ENCODE data around the gene EIF4EBP2. TPM values are rescaled to one million over a fixed set of nuclear protein-coding genes. Genes with fewer than 3 reads are reported as not detected.

Gene EIF4EBP2
- total RNA-seq, 1 donor from 2014 or later = 38.7 TPM

DNA sequence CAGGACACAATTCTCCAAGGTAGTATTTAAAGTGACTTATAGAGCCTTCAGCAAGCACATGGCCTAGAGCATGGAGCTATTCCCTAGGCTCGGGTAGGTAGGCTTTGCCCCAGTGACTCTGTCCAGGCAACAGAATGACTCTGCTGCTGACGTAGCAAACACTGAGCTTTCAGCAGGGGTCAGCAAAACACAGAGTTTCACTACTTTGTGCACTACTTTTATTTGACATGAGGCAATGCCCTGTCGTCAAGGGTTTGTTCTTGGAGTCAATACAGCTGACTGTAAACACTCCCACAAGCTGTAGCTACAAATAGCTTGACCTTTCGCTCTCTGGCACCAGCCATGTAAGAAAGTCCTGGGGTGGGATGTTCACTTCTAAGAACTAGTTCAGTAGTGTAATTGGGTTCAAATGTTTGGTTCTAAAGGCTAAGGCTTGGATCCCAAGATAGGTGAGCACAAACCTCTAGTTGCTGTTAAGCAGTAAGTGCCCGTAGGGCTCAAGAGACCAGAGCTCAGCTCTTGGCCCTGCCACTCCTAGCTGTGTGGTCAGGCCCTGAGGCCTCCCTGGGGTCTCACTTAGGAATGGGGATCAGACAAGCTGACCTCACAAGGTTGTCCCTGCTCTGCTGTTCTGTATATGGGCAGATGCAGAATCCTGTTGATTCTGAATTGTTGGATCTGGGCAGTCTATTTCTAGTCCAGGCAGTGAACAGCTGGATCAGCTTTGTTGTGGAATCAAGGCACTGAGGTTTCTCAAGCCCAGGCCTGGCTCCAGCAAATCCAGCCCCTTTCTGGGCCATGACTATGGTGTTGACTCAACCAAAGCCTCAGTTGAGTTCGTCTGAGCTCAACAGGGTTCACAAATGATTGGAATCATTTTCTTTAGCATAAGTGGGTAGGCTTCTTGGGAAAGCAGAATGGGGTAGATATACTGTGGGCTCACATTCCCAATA is 26.8 kb downstream of the EIF4EBP2 start:
- DNase-seq (ENCODE audit: extremely low read depth, low read depth, low spot score) = no peak

DNA sequence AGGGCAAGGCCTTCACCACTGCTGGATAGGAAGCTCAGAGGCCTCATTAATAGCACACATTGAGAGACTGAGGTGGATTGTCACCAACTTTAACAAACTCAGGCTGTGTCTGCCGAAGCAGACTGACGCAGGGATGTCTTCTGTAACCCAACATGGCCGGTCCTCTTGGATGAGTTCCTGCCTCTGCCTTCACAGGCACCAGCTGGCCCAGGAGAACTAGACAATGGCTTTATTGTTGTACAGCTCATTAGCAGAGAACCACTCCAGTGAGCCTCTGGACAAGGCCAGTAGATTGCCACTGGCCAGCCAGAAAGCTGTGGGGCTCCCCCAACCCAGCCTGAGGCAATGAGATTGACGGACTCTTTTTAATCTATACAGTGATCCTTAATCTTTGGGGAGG is 28.2 kb downstream of the EIF4EBP2 start:
- DNase-seq (ENCODE audit: extremely low read depth, low read depth, low spot score) = no peak

DNA sequence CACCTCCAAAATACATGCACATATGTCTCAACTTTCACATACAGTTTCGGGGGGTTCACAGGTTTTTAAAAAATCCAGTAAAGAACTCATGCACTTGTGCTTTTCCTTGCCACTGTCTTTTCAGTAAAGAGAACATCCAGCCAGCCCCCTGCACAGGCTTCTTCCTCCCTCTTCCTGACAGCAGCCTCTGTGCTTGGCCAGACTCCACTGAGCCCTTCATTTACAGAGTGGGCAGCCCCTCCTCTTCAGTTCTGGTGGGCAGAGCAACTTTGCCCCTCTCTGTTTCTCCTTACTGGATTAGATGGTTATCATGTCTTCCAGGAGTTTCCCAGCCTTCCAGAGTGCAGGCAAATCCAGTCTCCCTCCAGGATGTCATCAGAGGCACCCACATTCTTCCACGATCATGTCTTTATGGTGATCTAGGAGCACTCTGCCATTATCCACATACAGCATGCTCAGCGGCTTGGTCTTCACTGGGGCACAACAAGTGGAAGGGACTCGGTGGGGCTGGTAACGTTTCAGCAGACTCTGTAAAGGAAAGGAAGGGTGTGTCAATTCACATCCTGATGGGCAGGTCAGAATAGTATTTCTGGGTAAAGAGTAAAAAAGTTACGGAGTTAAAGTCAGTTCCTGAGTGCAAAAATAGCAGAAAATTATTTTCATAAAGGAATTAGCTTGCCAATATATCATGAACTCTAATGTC is 28.8 kb downstream of the EIF4EBP2 start:
- no peak for DNase-seq (ENCODE audit: extremely low read depth, low read depth, low spot score)

DNA sequence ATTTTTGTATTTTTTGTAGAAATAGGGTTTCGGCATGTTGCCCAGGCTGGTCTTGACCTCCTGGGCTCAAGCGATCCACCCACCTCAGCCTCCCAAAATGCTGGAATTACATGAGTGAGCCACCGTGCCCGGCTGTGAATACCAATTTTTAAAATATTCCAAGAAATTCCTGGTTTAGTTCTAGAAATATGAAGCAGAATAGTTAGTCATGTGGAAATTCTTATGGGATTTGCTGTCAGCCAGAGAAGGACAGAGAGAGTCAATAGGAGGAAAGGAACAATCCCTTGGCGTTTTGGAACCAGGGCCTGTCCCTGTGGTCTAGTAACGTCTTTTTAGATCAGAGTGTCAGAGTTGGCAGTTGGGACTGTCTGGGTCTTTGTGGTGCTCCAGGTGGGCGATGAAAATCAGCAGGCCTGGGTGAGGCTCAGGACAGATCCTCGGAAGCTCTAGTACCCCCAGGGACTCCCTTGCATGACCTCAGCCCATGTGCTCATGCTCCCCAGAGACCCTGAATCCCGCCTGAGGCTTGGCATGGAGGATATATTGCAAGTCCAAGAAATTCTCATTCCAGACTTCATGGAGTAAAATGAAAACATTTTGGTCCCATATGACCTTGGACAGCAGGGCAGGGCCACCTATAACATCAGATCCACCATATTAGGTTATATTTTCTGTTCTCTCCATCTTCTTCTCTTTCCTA is 29.8 kb downstream of the EIF4EBP2 start:
- no peak for DNase-seq (ENCODE audit: extremely low read depth, low read depth, low spot score)

DNA sequence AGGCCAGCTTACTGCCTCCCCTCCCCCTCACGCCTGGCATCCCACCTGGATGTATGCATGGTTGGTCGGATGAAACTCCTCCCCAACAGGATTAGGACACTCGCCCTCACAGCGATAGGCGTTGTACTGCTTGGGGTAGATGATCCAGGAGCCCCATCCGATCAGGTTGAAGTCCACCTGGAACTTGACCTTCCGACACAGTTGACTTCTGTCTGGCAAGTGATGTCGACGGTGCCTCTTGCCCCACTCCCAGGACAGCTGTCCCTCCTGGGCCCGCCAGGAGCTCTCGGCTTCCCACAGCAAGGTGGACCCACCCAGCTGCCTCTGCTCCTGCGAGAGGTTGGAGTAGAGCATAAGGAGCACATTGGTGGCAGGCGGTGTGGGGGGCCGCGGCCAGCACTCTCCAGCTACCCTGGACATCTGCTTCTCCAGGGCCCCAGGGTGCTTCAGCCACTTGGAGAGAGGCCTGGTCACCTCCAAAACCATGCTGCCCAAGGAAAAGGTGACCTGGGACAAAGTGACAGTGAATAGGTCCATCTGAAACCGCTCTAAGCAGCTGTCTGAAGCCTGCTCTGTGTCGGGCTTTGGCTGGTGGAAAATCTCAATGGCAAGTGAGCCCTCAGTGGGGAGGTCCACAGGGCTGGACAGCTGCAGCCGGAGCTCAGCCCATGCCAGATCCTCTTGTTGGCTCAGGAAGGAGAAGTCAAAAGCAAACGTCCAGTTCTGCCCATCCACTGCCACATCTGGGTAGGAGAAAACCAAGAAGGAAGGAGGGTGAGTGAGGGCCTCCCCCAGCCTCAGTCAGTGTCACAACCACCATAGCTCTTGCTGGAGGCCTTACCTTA is 31.5 kb downstream of the EIF4EBP2 start:
- no peak for DNase-seq (ENCODE audit: extremely low read depth, low read depth, low spot score)

DNA sequence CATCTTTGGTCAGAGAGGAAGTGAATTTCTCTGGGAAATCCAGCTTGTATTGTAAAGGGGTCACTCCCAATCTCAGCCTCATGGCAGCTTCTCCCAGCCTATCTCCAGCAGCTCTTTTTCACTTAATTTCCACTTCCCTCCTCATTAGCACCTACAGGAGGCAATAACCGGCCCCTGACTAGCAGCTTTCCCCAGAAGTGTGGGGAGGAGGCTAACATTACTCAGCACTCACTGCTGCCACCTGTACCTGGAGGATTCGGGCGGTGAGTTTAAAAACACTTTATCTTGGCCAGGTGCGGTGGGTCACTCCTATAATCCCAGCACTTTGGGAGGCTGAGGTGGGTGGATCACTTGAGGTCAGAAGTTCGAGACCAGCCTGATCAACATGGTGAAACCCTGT is 33.8 kb downstream of the EIF4EBP2 start:
- no peak for DNase-seq (ENCODE audit: extremely low read depth, low read depth, low spot score)

DNA sequence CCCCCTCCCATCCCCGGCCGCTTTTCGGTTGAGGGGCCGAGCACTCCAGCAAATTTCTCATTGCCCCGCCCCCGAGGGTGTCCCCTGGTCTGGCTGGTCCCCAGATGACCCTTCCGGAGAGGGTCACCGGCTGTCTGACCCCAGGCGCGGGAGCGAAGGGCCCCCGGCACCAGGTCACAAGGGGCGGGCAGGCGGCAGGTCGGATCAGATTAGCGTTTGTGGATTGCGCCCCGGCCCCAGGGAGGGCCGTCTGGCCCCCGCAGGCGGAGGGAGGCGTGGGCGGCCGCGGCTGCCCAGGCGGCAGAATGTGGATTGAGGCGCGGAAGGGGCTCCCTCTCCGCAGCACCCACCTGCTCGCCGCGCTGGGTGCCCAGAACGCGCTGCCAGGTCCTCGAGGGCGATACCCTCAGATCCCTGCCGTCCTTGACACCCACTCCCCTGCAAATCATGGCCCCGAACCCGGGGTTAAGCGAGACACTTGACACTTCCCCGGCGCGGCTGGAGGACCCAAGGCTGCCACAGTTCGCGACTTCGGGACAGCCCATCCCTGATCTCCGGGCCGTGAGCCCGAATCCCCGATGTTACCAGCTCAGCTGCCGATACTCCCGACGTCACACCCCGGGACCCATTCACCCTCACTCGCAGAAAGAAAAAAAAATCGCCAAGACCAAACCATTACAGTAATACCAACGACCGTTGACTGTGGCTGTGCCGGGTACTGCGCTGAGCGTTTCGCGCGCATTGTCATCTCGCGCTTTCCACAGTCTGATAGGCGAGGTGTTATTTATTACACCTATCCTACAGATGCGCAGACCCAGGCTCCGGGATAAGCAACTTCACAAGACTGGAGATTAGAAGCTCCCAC is 36.6 kb downstream of the EIF4EBP2 start:
- no peak for DNase-seq (ENCODE audit: extremely low read depth, low read depth, low spot score)

DNA sequence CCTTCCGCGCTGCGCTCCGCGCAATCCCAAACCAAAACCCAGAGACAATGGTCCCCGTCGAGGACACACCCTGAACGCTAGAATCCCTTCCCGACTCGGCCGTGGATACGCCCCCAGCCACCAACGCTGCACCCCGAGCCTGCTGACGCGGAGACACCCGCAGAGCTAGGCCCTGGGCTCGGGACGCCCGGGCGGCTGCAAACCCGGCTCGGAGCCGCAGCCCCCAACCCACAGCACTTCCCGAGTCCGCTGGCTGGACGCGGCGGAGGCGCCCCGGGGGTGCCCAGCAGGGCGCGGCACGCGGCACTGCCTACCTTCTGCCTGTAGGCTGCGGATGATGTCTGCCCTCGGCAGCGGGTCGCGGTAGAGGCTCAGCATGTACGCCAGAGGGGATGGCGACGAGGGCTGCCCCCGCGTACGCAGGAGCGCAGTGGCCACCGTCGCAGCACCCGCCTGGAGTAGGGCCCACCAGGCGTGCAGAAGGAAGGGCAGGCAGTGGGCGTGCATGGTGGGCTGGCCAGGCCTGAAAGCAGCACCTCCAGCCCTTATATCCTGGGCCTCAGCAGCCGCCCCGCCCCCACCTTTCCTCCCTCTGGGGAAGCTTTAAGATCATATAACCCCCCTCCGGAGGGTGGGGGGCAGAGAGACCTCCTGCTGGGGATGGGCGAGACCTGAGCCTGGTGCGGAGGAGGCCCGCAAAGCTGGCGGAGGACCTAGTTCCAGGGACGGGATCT is 37.4 kb downstream of the EIF4EBP2 start, which contains the start of gene NODAL:
Gene NODAL, minus strand, starts transcription at position 521 of the 734 bp plus-strand sequence. Its CDS starts 14 bp downstream, at position 507.
- DNase-seq (ENCODE audit: extremely low read depth, low read depth, low spot score) = no peak

DNA sequence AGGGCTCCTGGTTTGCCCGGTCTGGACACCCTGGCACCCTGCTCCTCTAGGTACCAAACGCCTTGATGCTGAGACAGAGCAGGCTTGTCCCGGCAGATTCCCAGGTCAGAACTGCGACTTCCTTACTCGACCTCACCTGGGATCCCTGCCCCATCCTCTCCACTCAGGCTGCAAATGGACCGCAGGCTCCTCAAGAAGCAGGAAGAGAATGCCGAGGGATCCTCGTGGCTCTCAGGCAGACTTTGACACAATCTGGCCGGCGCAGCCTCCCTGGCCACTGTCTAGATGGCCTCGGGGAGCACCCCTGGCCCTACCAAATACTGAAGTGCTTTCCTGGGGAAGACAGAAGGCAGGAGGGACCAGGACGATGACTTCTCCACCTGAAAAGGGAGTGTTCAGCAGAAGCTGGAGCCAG is 38.0 kb downstream of the EIF4EBP2 start:
- no peak for DNase-seq (ENCODE audit: extremely low read depth, low read depth, low spot score)

DNA sequence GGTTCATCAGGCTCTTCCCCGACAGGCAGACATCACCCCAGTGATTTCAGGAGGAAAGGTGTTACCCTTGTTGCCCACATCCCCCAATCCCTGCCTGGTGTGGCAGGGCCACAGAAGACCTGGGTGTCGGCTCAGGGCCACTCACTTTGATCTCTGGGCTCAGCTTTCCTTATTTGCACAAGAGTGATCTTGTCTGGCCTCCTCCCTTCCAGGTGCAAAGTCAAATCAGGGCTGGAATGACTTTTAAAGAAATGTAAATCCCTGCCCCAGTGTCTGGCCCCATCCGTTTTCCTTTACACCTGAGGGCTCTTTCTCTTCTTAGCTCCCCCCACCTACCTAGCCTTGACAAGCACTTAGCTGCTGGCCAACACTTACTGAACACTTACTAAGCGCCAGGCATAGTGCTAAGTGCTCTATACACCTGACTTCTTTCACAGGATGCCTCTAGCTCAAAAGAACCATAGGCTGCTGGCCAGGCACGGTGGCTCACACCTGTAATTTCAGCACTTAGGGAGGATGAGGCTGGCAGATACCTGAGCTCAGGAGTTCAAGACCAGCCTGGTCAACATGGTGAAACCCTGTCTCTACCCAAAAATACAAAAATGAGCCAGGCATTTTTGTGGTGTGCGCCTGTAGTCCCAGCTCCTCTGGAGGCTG is 38.5 kb downstream of the EIF4EBP2 start:
- DNase-seq (ENCODE audit: extremely low read depth, low read depth, low spot score) = no peak

DNA sequence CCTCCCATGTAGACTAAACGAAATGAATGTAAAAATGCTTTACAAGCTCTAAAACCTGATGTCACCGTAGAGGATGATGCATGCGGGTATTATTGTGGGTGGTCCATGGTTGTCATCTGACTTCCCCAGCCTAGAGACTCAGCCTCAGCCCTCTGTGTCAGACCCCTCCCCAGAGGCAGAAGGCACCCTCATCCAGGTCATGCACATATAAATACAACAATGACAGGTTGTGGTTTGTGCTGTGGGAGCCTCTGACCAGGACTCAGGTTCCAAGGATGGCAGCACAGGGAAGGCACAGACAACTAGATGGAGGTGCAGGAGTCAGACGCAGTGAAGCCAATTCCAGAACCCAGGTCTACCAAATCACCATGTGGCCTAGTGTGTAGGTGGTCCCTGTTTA is 40.8 kb downstream of the EIF4EBP2 start:
- DNase-seq (ENCODE audit: extremely low read depth, low read depth, low spot score) = no peak

DNA sequence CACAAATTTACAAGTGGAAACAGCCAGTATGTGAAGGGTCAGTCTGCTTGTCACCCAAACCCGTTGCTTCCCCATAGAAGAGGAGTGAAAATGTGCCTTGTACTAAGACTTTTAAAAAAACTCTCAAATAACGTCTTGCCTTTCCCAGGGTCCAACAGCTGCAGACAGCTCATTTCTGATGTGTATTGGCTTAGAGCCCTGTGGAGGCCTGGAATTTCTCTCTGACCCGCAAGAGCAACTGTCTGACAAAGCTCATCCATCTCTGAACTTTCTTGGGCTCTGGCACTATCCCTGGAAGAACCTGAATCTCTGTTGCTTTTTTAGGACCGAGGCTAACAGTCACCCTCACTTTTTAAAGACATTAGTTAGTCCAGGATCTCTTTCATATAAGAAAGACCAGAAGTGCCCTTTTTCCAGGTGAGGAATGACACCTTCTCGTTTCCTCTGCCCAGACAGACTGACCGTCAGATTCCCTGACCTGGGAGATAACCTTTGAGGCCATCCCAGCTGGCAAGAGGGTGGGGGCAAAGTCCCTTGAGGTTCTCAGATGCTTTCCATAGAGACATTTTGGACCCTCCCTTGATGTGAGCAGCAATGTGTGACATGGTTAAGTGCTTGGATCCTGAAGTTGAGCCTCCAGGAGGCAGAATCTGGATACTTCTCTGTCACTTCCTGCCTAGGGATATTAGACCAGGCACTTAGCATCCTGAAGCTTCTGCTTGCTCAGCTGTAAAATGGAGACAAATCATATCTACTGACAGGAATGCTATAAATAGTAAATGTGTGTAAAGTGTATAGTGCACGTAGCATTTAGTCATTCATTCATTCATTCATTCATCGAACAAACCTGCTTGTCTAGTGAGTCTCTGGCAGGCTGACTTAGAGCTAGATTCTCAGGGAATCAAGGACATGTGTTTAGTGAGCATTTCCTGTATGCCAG is 42.0 kb downstream of the EIF4EBP2 start:
- DNase-seq (ENCODE audit: extremely low read depth, low read depth, low spot score) = no peak

DNA sequence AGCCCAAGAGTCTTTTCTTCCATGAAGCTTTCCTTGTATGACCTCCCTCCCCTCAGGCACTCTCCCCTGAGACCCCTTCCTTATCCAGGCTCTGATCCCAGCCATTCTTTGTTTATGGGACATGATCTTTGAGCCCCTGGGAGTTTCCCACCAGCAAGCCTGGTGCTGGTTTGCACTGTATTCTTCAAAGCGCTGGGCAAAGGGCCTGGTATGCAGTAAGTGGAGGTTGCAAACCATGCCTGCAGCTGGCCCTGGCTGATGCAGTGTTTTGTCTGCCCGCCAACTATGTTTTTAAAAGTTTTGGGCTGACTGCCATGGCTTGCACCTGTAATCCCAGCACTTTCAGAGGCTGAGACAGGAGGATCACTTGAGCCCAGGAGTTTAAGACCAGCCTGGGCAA is 44.3 kb downstream of the EIF4EBP2 start:
- no peak for DNase-seq (ENCODE audit: extremely low read depth, low read depth, low spot score)

DNA sequence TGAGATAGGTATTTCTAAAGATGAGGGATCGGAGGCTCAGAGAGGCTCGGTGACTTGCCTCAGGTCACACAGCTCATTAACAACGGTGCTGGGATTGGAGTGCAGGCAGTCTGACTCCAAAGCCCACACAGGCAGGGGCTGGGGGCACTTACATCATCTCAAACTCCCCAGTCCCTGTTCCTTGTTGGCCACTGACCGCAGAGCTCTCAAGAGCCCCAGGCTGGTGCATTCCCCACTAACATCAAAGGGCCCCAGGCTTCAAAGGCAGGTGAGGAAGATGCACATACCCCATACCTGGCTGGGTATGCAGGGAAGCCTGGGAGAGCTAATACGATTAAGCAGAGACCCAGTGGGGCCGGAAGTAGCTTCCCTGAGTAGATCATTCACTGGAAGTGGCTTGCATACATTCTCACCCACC is 51.3 kb downstream of the EIF4EBP2 start:
- DNase-seq (ENCODE audit: extremely low read depth, low read depth, low spot score) = no peak

DNA sequence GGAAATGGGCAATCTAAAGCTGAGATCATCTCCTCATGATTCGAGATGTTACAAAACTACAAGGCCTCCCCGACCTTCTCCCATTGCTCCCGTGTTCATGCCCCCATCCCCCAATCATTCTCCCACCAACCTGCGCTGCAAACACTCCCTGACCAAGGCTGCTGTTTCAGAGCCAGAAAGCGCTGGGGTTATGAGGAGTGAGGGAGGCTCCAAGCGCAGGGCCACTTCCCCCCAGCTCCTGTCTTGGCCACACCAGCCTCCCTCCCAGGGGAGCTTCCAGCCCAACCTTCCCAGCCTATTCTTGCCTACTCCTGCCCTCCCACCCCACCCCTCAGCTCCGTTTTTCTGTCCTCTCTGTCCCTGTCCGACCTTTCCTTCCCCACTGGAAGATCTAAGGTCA is 52.2 kb downstream of the EIF4EBP2 start:
- no peak for DNase-seq (ENCODE audit: extremely low read depth, low read depth, low spot score)

DNA sequence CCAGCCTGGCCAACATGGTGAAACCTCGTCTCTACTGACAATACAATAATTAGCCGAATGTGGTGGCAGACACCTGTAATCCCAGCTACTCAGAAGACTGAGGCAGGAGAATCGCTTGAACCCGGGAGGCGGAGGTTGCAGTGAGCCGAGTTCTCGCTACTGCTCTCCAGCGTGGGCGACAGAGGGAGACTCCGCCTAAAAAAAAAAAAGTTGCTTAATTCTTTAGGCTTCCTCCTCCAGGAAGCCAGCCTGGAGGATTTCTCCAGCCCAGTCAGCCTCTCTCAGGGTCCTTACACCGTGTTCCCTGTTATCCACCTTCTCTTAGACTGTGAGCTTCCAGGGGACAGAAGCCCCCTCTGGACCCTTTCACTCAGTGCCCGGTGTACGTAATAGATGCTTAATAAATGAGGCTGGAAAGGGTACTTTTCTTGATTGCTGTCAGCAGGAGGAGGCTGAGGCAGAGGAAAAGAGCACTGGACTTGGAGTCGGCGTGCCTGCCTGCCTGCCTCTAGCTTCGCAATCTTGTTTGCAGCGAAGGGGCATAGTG is 53.9 kb downstream of the EIF4EBP2 start:
- no peak for DNase-seq (ENCODE audit: extremely low read depth, low read depth, low spot score)

Data from glomerular endothelial cell (primary cell).